AG10803 (cell line): ENCODE measurements around the gene REEP1.

Experiments
- DNase-seq: peaks from one replicate; pipeline ENCODE4 v3.0.0; 2010; ENCODE audit warnings: low read depth
- H3K4me3 ChIP-seq: 2 replicates; pipeline ENCODE4 v1.5.1; 2011; ENCODE audit warnings: mild to moderate bottlenecking, low read length, control low read depth
- TF ChIP-seq, protein P1 (sequence below): conservative IDR thresholded peaks from 2 replicates; pipeline ENCODE4 v1.5.1; 2011; ENCODE audit warnings: mild to moderate bottlenecking, low read length, control low read depth, inconsistent platforms

The REEP1 gene, protein sequence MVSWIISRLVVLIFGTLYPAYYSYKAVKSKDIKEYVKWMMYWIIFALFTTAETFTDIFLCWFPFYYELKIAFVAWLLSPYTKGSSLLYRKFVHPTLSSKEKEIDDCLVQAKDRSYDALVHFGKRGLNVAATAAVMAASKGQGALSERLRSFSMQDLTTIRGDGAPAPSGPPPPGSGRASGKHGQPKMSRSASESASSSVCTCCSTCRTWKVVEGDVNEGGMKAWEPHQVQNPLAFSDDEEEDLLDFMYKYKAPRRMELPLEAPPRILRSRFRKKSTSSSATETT

DNA sequence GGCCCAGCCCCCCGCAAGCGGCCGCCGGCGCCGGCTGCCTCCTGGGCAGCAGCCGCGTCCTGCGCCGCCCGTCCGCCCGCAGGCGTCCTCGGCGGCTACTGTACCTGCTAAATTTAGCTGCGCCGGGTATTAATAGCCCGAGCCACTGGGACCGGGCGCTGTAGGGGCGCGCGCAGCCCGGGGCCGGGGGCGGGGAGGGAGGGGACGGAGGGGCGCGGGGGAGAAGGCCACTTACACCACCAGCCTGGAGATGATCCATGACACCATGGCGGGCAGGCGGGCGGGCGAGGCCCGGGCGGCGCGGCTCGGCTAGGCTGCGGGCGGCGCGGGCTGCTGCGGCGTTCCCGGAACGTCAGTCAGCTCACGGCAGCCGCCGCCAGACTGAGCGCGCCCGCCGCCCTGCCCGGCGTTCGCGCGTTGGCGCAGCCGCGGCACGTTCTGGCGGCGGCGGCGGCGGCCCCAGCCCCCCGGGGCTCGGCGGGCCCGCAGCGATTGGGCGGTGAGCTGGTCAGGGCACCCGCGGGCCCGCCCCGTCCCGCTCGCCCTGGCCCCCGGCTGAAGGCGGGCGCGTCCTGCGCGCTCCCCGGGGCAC is at the start of gene REEP1:
REEP1 (minus strand) TSS at position 383 of the 592 bp plus-strand sequence; CDS start at position 267, 116 bp downstream.
- H3K4me3 ChIP-seq: peak within 1 kb of the TSS; percentile 7; the same call in 1 of the 2 replicates
- DNase-seq: no peak
- TF ChIP-seq, protein P1, sequence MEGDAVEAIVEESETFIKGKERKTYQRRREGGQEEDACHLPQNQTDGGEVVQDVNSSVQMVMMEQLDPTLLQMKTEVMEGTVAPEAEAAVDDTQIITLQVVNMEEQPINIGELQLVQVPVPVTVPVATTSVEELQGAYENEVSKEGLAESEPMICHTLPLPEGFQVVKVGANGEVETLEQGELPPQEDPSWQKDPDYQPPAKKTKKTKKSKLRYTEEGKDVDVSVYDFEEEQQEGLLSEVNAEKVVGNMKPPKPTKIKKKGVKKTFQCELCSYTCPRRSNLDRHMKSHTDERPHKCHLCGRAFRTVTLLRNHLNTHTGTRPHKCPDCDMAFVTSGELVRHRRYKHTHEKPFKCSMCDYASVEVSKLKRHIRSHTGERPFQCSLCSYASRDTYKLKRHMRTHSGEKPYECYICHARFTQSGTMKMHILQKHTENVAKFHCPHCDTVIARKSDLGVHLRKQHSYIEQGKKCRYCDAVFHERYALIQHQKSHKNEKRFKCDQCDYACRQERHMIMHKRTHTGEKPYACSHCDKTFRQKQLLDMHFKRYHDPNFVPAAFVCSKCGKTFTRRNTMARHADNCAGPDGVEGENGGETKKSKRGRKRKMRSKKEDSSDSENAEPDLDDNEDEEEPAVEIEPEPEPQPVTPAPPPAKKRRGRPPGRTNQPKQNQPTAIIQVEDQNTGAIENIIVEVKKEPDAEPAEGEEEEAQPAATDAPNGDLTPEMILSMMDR: no peak

DNA sequence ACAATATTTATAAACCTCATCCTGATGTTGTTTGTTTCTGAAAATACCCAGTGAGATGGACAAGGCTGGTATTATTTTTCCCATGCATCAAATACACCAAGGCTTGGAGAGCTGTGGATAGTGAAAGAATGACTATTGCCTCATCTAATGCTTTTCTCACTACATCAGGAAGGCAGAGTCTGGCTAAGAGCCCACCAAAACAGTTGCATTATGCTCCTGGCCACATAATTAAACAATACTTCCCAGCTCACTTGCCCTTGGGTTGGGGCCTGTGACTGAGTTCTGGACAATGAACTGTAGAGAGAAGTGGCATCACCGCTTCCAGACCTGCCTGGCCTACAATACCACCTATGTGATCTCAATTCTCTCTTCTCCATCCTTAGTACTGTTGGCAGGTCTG is 46.4 kb upstream of the REEP1 start:
- TF ChIP-seq, protein P1: no peak

DNA sequence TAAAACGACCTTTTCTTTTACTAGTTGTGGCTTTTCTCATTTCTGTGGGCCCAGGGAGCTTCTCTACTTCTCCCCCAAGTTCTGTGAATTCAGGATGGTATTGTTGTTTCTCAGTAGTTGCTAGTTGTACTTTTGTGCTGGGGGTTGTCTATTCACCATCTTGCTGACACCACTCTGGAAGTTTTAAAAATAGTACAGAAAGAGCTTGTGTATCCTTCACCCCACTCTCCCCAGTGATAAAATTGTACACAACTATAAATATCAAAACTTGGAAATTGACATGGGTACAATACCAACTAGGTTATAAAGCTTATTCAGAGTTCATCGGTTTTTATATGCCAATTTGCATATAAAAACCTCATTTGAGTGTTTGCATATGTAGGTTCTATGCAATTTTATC is 45.3 kb upstream of the REEP1 start:
- no peak for DNase-seq
- TF ChIP-seq, protein P1: no peak
- H3K4me3 ChIP-seq: no peak overlapping the region

More for the DNA sequence above, 46.4 kb upstream of the REEP1 start:
- peak; percentile 76 for DNase-seq
- no peak overlapping the region for H3K4me3 ChIP-seq

DNA sequence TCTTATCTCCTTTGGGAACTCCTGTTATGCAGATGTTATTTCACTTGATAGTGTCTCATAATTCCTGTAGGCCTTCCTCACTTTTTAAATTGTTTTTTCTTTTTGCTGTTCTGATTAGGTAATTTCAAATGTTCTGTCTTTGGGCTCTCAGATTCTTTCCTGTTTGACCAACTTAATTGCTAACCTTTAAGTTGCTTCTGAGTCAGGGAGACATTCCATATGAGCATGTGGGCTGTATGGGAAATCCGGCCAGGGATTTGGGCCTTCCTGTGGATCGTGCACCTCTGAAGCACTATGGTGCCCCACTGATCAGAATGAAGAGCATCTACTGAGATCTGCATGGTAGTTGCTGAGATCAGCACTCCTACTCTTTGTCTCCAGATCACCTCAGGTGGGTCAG is 44.7 kb upstream of the REEP1 start:
- TF ChIP-seq, protein P1: no peak
- DNase-seq: no peak
- no peak overlapping the region for H3K4me3 ChIP-seq

DNA sequence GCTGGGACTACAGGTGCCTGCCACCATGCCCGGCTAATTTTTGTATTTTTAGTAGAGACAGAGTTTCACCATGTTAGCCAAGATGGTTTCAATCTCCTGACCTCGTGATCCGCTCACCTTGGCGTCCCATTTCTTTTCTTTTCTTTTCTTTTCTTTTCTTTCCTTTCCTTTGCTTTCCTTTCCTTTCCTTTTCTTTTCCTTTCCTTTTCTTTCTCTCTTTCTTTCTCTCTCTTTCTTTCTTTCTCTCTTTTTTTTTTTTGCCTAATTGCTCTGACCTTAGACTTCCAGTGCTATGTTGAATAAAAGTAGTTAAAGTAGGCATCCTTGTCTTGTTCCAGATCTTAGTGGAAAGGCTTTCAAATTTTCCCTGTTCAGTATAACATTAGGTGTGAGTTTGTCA is 41.0 kb upstream of the REEP1 start:
- DNase-seq: no peak
- H3K4me3 ChIP-seq: no peak overlapping the region
- TF ChIP-seq, protein P1: no peak

DNA sequence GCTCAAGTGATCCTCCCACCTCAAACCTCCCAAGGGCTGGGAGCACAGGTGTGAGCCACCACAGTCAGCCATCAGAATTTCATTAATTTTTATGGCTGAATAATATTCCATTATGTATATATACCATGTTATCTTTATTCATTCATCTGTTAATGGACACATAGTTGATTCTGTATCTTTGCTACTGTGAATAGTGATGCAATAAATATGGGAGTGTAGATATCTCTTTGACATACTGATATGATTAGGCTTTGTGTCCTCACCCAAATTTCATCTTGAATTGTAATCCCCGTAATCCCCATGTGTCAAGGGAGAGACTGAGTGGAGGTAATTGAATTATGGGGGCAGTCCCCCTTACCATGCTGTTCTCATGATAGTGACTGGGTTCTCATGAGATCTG is 38.2 kb upstream of the REEP1 start:
- no peak for DNase-seq
- no peak overlapping the region for H3K4me3 ChIP-seq
- TF ChIP-seq, protein P1: no peak
